Right lobe of liver (tissue), 6 donors: ENCODE results near the gene COL18A1. TPM values are rescaled to one million over a fixed set of nuclear protein-coding genes. Genes with fewer than 3 reads are reported as not detected.

Experiments used
- ATAC-seq, 4 donors: fragments of 200-7000 bp; cut with Tn5 transposase; one replicate each; pipeline ENCODE4 v1.9.1; 2020; ENCODE audit warnings: mild to moderate bottlenecking in 4 of 4, moderate library complexity in 4 of 4
- DNase-seq, 3 donors: peaks; one replicate each; pipeline ENCODE4 v3.0.0-alpha.2; 2020
- H3K27ac ChIP-seq, 3 donors: fragments of 200-600 bp; one replicate each; pipeline ENCODE4 v1.8.0; 2022
- H3K27me3 ChIP-seq, 2 donors: fragments of 200-600 bp; one replicate each; pipeline ENCODE4 v1.8.0; 2022
- H3K36me3 ChIP-seq, 4 donors: fragments of 200-600 bp; sonication (generic) in 1 of 4; one replicate each; pipeline versions ENCODE4 v1.5.1 to v1.8.0; 2017 to 2022; ENCODE audit warnings: control low read depth in 1 of 4
- H3K4me1 ChIP-seq, 4 donors: fragments of 200-600 bp; sonication (generic) in 1 of 4; one replicate each; pipeline versions ENCODE4 v1.5.1 to v1.8.0; 2017 to 2022; ENCODE audit warnings: control low read depth in 1 of 4
- H3K4me3 ChIP-seq, 3 donors: fragments of 200-600 bp; one replicate each; pipeline ENCODE4 v1.8.0; 2022
- H3K9me3 ChIP-seq, 4 donors: fragments of 200-600 bp; sonication (generic) in 1 of 4; one replicate each; pipeline versions ENCODE4 v1.5.1 to v1.8.0; 2017 to 2022; ENCODE audit warnings: control low read depth in 1 of 4
- POLR2A ChIP-seq: fragments of 450-650 bp; IDR thresholded peaks from one replicate; pipeline ENCODE4 v1.6.1; 2017; ENCODE audit warnings: antibody characterized with exemption, mild to moderate bottlenecking
- WGBS: methylation state at CpG from one replicate; pipeline ENCODE4 v1.1.6; 2018; ENCODE audit warnings: low coverage, low lambda C conversion rate; ENCODE audit not compliant: insufficient coverage; ENCODE audit errors: missing lambda C conversion rate; 5-methylcytosine and 5-hydroxymethylcytosine counted together
- intact Hi-C, 2 donors: fragments of 100-400 bp; cut with DNase I; formaldehyde crosslinking; loops; one replicate each; pipeline versions ENCODE4 v1.11.2 to v1.14.1; 2022
- total RNA-seq, 6 experiments: library from RNA; depleted of rRNA in 2 of 6; stranded (reverse); fragments of >200 nt in 2 of 6; fragmentation: NEBNext Ultra II Directional in 3 of 6; extraction: Animal tissue kit (Norgen Biotek cat#: 25700) in 3 of 6; gene quantifications; one replicate each; pipeline versions ENCODE4 v1.1.0 to v1.2.4, GENCODE V29; 2016 to 2023
- TF ChIP-seq, protein P1 (sequence below), 4 donors: fragments of 200-600 bp in 3 of 4; fragments of 450-650 bp in 1 of 4; IDR thresholded peaks; one replicate each; pipeline versions ENCODE4 v1.5.1 to v1.8.0; 2016 to 2022; ENCODE audit warnings: antibody characterized with exemption in 4 of 4, mild to moderate bottlenecking in 2 of 4
- donor health status: DM: no; HTN: yes; CAD: no.
- donor health status: DM: no; HTN: no; CAD: no.
- donor health status: DM: no; HTN: no; CAD: no.
- donor health status: DM: no; HTN: yes; CAD: no.
- donor health status: DM: no; HTN: yes; CAD: no.

Gene COL18A1
- total RNA-seq, 6 experiments from 2014 or later: 261 to 487 (median 297) TPM

GRCh38 chr21:45407629-45408247, 2.8 kb downstream of the COL18A1 start:
- 77% methylated on average over 3 of the region's 10 CpGs for WGBS
- intact Hi-C loops: loop anchor here in 1 of 2 donors (10.0 kb wide), 1 partner anchor 73 kb away; no protein-coding TSS in a partner anchor
- Histone ChIP-seq H3K9me3 (no peaks in the 10 kb centered on the region), H3K27ac (no peak overlapping the region), H3K36me3 (no peaks in the 10 kb centered on the region), H3K4me1 (peaks cover 0 to 31% (median 13%) of the 10 kb centered on the region in 4 donors), H3K27me3 (no peaks in the 10 kb centered on the region), H3K4me3 (no peak overlapping the region)
- no peak for TF ChIP-seq POLR2A
- TF ChIP-seq, protein P1, sequence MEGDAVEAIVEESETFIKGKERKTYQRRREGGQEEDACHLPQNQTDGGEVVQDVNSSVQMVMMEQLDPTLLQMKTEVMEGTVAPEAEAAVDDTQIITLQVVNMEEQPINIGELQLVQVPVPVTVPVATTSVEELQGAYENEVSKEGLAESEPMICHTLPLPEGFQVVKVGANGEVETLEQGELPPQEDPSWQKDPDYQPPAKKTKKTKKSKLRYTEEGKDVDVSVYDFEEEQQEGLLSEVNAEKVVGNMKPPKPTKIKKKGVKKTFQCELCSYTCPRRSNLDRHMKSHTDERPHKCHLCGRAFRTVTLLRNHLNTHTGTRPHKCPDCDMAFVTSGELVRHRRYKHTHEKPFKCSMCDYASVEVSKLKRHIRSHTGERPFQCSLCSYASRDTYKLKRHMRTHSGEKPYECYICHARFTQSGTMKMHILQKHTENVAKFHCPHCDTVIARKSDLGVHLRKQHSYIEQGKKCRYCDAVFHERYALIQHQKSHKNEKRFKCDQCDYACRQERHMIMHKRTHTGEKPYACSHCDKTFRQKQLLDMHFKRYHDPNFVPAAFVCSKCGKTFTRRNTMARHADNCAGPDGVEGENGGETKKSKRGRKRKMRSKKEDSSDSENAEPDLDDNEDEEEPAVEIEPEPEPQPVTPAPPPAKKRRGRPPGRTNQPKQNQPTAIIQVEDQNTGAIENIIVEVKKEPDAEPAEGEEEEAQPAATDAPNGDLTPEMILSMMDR (IDR thresholded peaks at IDR 0.05): no peak
- no peak for ATAC-seq
- peak in 2 of 3 donors; percentile 13 to 46 for DNase-seq

DNA sequence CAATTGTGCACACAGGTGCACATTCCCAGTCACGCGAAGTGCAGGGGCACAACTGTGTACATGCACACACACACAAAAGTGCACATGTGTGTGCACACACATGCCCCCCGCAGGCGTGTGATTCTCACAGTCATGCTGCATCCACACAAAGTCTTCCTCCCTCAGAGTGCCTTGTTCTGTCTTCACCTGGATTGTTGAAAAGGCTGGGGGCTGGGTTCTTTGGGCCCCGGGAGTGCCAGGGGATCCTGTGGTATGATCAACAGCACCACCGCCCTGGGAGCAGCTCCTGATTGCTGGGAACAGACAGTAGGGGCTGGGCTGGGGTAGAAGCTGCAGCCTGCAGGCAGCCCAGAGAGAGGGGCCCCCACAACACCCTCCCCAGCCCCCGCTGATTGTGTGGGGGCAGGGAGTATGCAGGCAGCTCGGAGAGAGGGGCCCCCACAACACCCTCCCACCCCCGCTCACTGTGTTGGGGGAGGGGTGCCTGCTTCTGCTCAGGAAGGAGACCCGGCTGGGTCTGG, 3.4 kb downstream of the COL18A1 start:
- Histone ChIP-seq H3K27me3 (no peaks in the 10 kb centered on the region), H3K36me3 (no peaks in the 10 kb centered on the region), H3K4me3 (no peak overlapping the region), H3K9me3 (no peaks in the 10 kb centered on the region), H3K27ac (no peak overlapping the region), H3K4me1 (peaks cover 0 to 31% (median 13%) of the 10 kb centered on the region in 4 donors)
- ATAC-seq (no peak), DNase-seq (peak in 2 of 3 donors; percentile 15 to 42)
- TF ChIP-seq, protein P1 (IDR thresholded peaks at IDR 0.05): no peak
- TF ChIP-seq POLR2A: no peak
- 68% methylated on average over 5 of the region's 10 CpGs for WGBS
- intact Hi-C loops: loop anchor here in 1 of 2 donors (10.0 kb wide), 1 partner anchor 74 kb away; no protein-coding TSS in a partner anchor

- DNase-seq: peak in 2 of 3 donors; percentile 18 to 60
- Histone ChIP-seq H3K9me3 (no peaks in the 10 kb centered on the region), H3K4me3 (no peak overlapping the region), H3K27me3 (no peaks in the 10 kb centered on the region), H3K36me3 (no peaks in the 10 kb centered on the region), H3K4me1 (peaks cover 0 to 31% (median 13%) of the 10 kb centered on the region in 4 donors), H3K27ac (peak overlapping the region in 1 of 3 donors; percentile 81)
- TF ChIP-seq POLR2A: no peak
- TF ChIP-seq, protein P1 (IDR thresholded peaks at IDR 0.05): no peak
- WGBS: 46% methylated on average over 3 of the region's 9 CpGs
- intact Hi-C loops: loop anchor here in 1 of 2 donors (10.0 kb wide), 1 partner anchor 74 kb away; no protein-coding TSS in a partner anchor
- no peak for ATAC-seq
These were observed 3.9 kb downstream of the COL18A1 start for GRCh38 chr21:45408801-45409261.

DNA sequence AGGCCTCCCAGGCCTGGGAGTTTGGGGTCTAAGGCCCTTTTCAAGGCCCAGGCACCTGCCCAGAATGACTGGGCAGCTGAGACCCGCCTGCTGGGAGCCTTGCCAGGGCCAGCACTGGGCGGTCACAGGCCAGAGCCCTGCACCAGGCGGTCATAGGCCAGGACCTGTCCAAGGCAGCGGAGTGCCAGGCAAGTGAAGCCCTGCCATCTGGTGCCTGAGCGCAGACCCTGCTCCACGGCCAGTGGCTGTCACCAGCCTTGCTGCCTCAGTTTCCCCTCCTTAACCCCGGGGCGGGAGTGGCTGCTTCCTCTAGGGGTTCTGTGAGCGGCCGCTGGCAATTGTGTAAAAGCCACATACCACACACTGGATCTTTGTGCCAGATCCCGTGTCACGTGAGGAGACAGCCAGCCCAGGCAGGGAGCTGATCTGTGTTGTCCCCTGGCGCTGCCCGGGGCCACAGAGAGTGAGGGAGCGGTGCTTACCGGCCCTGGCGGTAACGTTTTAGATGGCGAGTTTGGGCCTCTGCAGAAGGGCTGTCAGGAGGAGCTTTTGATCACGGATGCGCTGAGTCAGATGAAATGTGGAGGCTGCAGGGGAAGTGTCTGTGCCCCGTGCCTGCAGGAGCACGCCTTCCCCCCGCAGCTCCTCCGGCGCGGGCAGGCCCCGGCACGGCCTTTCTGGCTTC, 4.6 kb downstream of the COL18A1 start:
- ATAC-seq (peak; percentile 69 to 81 (median 79)), DNase-seq (peak; percentile 83 to 92 (median 92))
- Histone ChIP-seq H3K4me1 (peaks cover 0 to 31% (median 13%) of the 10 kb centered on the region in 4 donors), H3K27ac (peak overlapping the region; percentile 47 to 81 (median 77)), H3K36me3 (no peaks in the 10 kb centered on the region), H3K4me3 (peak overlapping the region; percentile 9 to 35 (median 31)), H3K9me3 (no peaks in the 10 kb centered on the region), H3K27me3 (no peaks in the 10 kb centered on the region)
- TF ChIP-seq, protein P1 (IDR thresholded peaks at IDR 0.05): peak; percentile 8 to 27 (median 19)
- TF ChIP-seq POLR2A: peak; percentile 17
- 40% methylated on average over 1 of the region's 29 CpGs for WGBS
- intact Hi-C loops: loop anchor here in 1 of 2 donors (10.0 kb wide), 1 partner anchor 75 kb away; no protein-coding TSS in a partner anchor
